Right cardiac atrium (tissue), 5 donors: ENCODE data around the gene SPATA25. TPM values are rescaled to one million over a fixed set of nuclear protein-coding genes. Genes with fewer than 3 reads are reported as not detected.
"Not testable (repeated sequence)": the region's sequence is repeated elsewhere in the genome, so short reads cannot be mapped to it uniquely, and the experiment has no call there.

Experiments used
- ATAC-seq, 2 donors: fragments of 200-7000 bp; cut with Tn5 transposase; one replicate each; pipeline versions ENCODE4 v1.8.0 to v1.9.1; 2020; ENCODE audit warnings: moderate library complexity in 2 of 2, mild to moderate bottlenecking in 1 of 2
- DNase-seq, 3 donors: peaks; one replicate each; pipeline ENCODE4 v3.0.0-alpha.2; 2020
- H3K27ac ChIP-seq: one replicate; pipeline ENCODE4 v1.5.1; 2013; ENCODE audit warnings: mild to moderate bottlenecking, low read length, control low read depth, moderate library complexity
- H3K27me3 ChIP-seq: one replicate; pipeline ENCODE4 v1.6.1; 2013; ENCODE audit not compliant: control insufficient read depth, insufficient read depth
- H3K4me1 ChIP-seq: one replicate; pipeline ENCODE4 v1.6.1; 2013; ENCODE audit warnings: low read length; ENCODE audit not compliant: control insufficient read depth, insufficient read depth
- H3K4me3 ChIP-seq: one replicate; pipeline ENCODE4 v1.5.1; 2013; ENCODE audit warnings: low read length, control low read depth
- H3K9me3 ChIP-seq: one replicate; pipeline ENCODE4 v1.6.1; 2013; ENCODE audit warnings: low read length; ENCODE audit not compliant: control insufficient read depth
- WGBS: extraction: QIAGEN DNeasy Blood & Tissue Kit; methylation state at CpG from one replicate; pipeline ENCODE4 v1.1.7; 2013; 5-methylcytosine and 5-hydroxymethylcytosine counted together
- intact Hi-C, 4 donors: fragments of 100-400 bp; cut with DNase I; formaldehyde crosslinking; loops; one replicate each; pipeline versions ENCODE4 v1.11.0 to v1.14.0; 2022 to 2023
- long read RNA-seq, 4 donors: library from polyadenylated mRNA; unstranded; transcript quantifications; one replicate each; pipeline ENCODE4 v2.0.0, GENCODE V29; 2020 to 2021
- polyA plus RNA-seq: library from polyadenylated mRNA; stranded (reverse); fragments of 200-250 nt; gene quantifications from one replicate; pipeline ENCODE4 v1.2.3, GENCODE V29; 2013
- total RNA-seq, 4 donors: library from RNA; stranded (reverse); fragmentation: NEBNext Ultra II Directional; extraction: Animal tissue kit (Norgen Biotek cat#: 25700); gene quantifications; one replicate each; pipeline ENCODE4 v1.2.1, GENCODE V29; 2021
- donor health status: healthy with polysubstance abuse.
- donor health status: DM: no; HTN: yes; CAD: no.
- donor health status: DM: no; HTN: no; CAD: no.
- donor health status: DM: no; HTN: yes; CAD: no; lungs with severe emphysema.
- donor health status: DM: yes; HTN: yes; CAD: no.

Gene SPATA25
- total RNA-seq (1 to 10 TPM; 1.8 to 2.6 (median 2.2) TPM), polyA plus RNA-seq (1.7 TPM)
- long read RNA-seq, donor 1: 0 reads
- long read RNA-seq, donor 2: 0 reads
- long read RNA-seq, donor 3: 0 reads
- long read RNA-seq, donor 4: 0 reads

- DNase-seq (no peak), ATAC-seq (no peak)
- no peaks in the 10 kb centered on the region for H3K27me3 ChIP-seq
- H3K27ac ChIP-seq: no peak within 1 kb of the TSS
- H3K4me3 ChIP-seq: no peak within 1 kb of the TSS
- no peaks in the 10 kb centered on the region for H3K9me3 ChIP-seq
- intact Hi-C loops: no loop called here
- 87% methylated on average over 8 of the region's 8 CpGs for WGBS
- H3K4me1 ChIP-seq: no peaks in the 10 kb centered on the region
These were observed at the start of gene SPATA25 for GRCh38 chr20:45887346-45887715. SPATA25 (minus strand) TSS chr20:45887622; CDS start chr20:45887590, 32 bp downstream.

GRCh38 chr20:45935416-45936046, 48.1 kb upstream of the SPATA25 start:
- no peak for DNase-seq
- Histone ChIP-seq H3K27ac (peak overlapping the region; percentile 98), H3K4me3 (peak overlapping the region; percentile 92), H3K9me3 (no peaks in the 10 kb centered on the region), H3K4me1 (peaks cover 6% of the 10 kb centered on the region), H3K27me3 (no peaks in the 10 kb centered on the region)
- peak; percentile 15 to 25 for ATAC-seq
- intact Hi-C loops: loop anchor here in 2 of 4 donors (2.0 to 10.0 kb wide), 2 partner anchors 45 to 101 kb away; partner anchors contain the start of genes CTSA (in 1 of the 2), NEURL2 (in 1 of the 2) and SNX21 (in 1 of the 2)
- 7% methylated on average over 21 of the region's 21 CpGs for WGBS

GRCh38 chr20:45934586-45935415, 47.4 kb upstream of the SPATA25 start, which contains the start of gene PCIF1:
PCIF1 (plus strand) TSS chr20:45934683; CDS start chr20:45939000, 4,317 bp downstream.
- intact Hi-C loops: loop anchor here in 2 of 4 donors (2.0 to 10.0 kb wide), 2 partner anchors 44 to 100 kb away; partner anchors contain the start of genes CTSA (in 1 of the 2), NEURL2 (in 1 of the 2) and SNX21 (in 1 of the 2)
- peaks cover 6% of the 10 kb centered on the region for H3K4me1 ChIP-seq
- H3K27ac ChIP-seq: peak within 1 kb of the TSS; percentile 98
- H3K27me3 ChIP-seq: no peaks in the 10 kb centered on the region
- peak within 1 kb of the TSS; percentile 92 for H3K4me3 ChIP-seq
- H3K9me3 ChIP-seq: no peaks in the 10 kb centered on the region
- DNase-seq: peak; percentile 98 to 100 (median 99)
- under 1% methylated on average over 102 of the region's 102 CpGs for WGBS
- peak; percentile 92 to 93 for ATAC-seq

GRCh38 chr20:45934046-45934585, 46.7 kb upstream of the SPATA25 start:
- intact Hi-C loops: loop anchor here in 2 of 4 donors (2.0 to 10.0 kb wide), 2 partner anchors 43 to 99 kb away; partner anchors contain the start of genes CTSA (in 1 of the 2), NEURL2 (in 1 of the 2) and SNX21 (in 1 of the 2)
- Histone ChIP-seq H3K4me1 (peaks cover 6% of the 10 kb centered on the region), H3K27me3 (no peaks in the 10 kb centered on the region), H3K9me3 (no peaks in the 10 kb centered on the region), H3K27ac (peak overlapping the region; percentile 80), H3K4me3 (peak overlapping the region; percentile 89)
- ATAC-seq (peak; percentile 58 to 63), DNase-seq (peak; percentile 82 to 93 (median 91))
- under 1% methylated on average over 34 of the region's 34 CpGs for WGBS

DNA sequence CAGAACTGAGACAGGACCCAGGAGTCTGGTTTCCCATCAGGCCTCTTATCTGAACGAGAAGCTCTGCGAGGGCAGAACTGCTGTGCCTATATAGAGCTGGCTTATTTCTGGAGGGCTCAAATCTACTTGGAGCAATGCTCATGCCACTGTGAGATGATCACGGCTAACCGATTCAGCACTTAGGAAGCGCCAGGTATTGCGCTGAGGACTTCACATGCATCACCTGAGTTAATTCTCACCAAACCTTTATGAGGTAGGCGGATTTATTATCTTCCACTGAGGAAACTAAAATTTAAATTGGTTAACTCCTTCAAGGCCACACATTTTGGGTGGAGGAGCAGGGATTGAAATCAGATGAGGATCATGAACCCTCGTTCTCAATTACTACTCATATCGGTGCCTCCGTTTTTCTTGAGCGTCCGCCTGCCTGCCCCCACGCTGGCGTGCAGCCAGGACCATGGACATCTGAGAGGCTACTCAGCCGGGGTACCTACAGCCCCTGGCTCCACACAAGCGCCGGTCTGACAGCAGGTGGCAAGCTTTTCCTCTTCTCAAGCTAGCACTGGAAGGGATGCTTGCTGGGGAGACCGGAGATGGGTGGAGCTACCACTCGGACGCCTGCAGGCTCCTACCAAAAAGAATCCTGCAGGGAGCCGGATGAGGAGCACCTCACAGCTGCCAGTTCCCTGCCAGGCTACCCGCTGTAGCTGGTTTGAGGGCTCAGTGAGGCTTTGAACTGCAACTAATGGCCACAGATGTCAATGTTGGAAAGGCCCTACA, 46.0 kb upstream of the SPATA25 start:
- peak; percentile 73 to 88 (median 88) for DNase-seq
- peak overlapping the region; percentile 89 for H3K4me3 ChIP-seq
- H3K27ac ChIP-seq: peak overlapping the region; percentile 80
- no peaks in the 10 kb centered on the region for H3K27me3 ChIP-seq
- WGBS: 21% methylated on average over 22 of the region's 22 CpGs
- intact Hi-C loops: loop anchor here in 2 of 4 donors (2.0 to 10.0 kb wide), 2 partner anchors 43 to 99 kb away; partner anchors contain the start of genes CTSA (in 1 of the 2), NEURL2 (in 1 of the 2) and SNX21 (in 1 of the 2)
- peak; percentile 55 to 65 for ATAC-seq
- peaks cover 6% of the 10 kb centered on the region for H3K4me1 ChIP-seq
- H3K9me3 ChIP-seq: no peaks in the 10 kb centered on the region

DNA sequence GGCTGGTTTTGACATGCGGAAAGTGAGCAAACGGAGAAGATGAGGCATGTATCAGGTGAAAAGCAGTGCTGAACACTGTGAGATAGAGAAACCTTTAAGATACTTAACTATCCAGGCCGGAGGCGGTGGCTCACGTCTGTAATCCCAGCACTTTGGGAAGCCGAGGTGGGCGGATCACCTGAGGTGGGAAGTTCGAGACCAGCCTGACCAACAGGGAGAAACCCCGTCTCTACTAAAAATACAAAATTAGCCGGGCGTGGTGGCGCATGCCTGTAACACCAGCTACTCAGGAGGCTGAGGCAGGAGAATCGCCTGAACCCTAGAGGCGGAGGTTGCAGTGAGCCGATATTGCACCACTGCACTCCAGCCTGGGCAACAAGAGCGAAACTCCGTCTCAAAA, 44.3 kb upstream of the SPATA25 start:
- not testable (repeated sequence) for H3K4me1 ChIP-seq, H3K9me3 ChIP-seq, H3K27me3 ChIP-seq, DNase-seq, H3K4me3 ChIP-seq, H3K27ac ChIP-seq, ATAC-seq
- intact Hi-C loops: loop anchor here in 1 of 4 donors (10.0 kb wide), 1 partner anchor 97 kb away; the partner anchor contains the start of gene SNX21
- whole genome bisulfite sequencing: 94% methylated on average over 17 of the region's 17 CpGs

- no peak for DNase-seq
- Histone ChIP-seq H3K27me3 (no peaks in the 10 kb centered on the region), H3K27ac (no peak overlapping the region), H3K9me3 (no peaks in the 10 kb centered on the region), H3K4me3 (no peak overlapping the region), H3K4me1 (no peaks in the 10 kb centered on the region)
- ATAC-seq: no peak
- intact Hi-C loops: no loop called here
- 82% methylated on average over 14 of the region's 14 CpGs for WGBS
These were observed 39.9 kb upstream of the SPATA25 start for GRCh38 chr20:45927071-45927878.

DNA sequence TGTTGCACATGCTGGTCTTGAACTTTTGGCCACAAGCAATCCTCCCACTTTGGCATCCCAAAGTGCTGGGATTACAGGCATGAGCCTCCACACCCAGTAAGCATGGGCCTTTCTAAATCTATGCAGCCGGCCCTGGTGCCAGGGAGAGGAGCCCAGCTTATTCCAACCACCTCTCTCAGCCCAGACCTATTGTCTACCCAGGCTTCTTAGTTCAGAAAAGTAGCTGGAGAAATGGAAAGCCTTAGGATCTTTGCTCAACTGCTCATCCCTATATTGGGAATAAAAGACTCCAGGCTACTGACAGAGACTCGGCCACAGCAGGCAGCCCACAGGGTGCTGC, 39.3 kb upstream of the SPATA25 start:
- ATAC-seq: no peak
- 81% methylated on average over 2 of the region's 2 CpGs for WGBS
- Histone ChIP-seq H3K27ac (no peak overlapping the region), H3K9me3 (no peaks in the 10 kb centered on the region), H3K27me3 (no peaks in the 10 kb centered on the region), H3K4me3 (no peak overlapping the region), H3K4me1 (no peaks in the 10 kb centered on the region)
- intact Hi-C loops: no loop called here
- peak in 1 of 3 donors; percentile 39 for DNase-seq

DNA sequence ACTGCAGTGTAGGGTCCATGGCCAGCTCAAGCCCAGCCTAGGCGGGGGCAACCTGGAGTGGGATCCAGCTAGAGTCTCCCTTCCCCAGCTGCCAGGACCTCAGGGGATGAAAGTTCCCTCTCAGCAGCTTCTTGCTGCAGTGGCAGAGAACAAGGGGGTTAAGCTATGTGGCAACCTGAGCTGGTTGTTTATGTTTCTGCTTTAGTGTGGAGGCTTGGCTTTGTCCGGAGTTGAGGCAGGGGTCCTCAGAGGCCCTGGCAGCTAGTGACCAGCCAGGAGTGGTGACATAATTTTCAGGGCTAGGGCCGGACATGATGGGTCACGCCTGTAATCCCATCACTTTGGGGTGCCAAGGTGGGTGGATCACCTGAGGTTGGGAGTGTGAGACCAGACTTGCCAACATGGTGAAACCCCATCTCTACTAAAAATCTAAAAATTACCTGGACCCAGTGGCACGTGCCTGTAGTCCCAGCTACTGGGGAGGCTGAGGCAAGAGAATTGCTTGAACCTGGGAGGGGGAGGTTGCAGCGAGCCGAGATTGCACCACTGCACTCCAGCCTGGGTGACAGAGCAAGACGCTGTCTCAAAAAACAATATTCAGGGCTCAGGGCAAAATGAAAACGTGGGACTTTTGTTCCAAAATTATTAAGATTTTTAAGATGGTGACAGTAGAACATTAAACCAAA, 38.5 kb upstream of the SPATA25 start:
- intact Hi-C loops: no loop called here
- H3K4me3 ChIP-seq: no peak overlapping the region
- H3K27ac ChIP-seq: no peak overlapping the region
- DNase-seq (no peak), ATAC-seq (no peak)
- H3K27me3 ChIP-seq: no peaks in the 10 kb centered on the region
- H3K9me3 ChIP-seq: no peaks in the 10 kb centered on the region
- 62% methylated on average over 9 of the region's 9 CpGs for WGBS
- H3K4me1 ChIP-seq: no peaks in the 10 kb centered on the region
